Glomerular visceral epithelial cell (primary cell): Measurements from ENCODE around the gene MME.
"Not testable (repeated sequence)": the region's sequence is repeated elsewhere in the genome, so short reads cannot be mapped to it uniquely, and the experiment has no call there.

ENCODE experiments used
- DNase-seq: peaks from one replicate; pipeline ENCODE4 v3.0.0-alpha.2; 2016; ENCODE audit errors: extremely low spot score

MME gene

DNA sequence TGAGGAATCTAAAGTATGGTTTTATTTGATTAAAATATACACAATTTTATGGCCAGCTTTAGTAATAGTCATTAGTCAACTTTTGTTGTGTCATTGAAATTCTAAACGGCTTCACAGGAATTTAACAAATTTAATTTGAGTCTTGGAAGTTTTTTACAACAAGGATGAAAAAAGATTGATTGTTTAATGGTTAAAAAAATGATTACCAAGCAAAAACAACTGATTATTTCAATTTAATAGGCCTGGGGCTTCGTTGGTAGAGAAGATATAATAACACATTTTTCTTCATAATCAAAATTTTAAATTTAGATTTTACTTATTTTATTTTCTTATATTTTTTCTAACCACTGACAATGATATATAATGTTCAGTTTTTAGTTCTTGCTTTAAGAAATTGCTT, 4.4 kb downstream of the MME start:
- no peak for DNase-seq

GRCh38 chr3:155086051-155086450, 5.9 kb downstream of the MME start:
- DNase-seq: no peak

DNA sequence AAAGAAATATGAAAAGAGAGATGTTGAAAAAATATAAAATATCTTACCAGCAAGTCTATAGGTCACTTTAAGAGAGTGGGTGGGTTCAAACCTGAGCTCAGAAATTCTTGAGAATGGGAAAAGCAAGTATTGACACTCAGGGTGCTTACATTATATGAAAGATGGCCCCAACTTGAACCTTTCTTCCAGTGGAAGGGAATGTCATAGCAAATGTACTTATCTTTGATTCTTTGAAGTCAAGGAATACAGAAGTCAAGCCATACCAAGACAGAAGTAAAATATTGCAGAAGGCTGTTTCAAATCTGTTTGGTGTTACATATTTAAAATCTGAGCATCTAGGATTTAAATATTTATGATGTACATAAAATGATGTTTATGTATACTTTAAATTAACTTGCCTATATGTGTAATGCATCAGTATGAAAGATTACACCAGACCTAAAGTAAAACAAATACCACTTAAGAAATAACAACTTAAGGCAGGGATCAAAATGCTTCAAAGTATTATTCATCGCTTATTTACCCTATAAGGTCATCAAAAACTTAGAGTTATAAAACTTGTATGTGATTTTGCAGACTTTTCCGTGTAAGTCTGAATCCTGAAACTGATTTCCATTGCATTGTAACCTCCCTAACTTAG, 8.7 kb downstream of the MME start:
- DNase-seq: no peak

DNA sequence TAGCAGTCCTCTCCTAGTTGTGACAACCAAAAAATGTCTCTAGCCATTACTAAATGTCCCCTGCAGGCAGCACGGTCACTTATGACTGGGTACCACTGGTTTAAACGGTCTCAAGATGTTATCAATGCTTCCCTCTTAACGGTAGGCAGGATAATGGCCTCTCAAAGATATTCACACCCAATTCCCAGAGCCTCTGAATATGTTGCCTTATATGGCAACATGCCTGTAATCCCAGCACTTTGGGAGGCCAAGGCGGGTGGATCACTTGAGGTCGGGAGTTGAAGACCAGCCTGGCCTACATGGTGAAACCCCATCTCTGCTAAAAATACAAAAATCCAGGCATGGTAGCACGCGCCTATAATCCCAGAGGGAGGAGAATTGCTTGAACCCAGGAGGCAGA, 9.4 kb downstream of the MME start:
- DNase-seq: no peak

- DNase-seq: no peak
These were observed 13.1 kb downstream of the MME start for GRCh38 chr3:155093261-155093660.

DNA sequence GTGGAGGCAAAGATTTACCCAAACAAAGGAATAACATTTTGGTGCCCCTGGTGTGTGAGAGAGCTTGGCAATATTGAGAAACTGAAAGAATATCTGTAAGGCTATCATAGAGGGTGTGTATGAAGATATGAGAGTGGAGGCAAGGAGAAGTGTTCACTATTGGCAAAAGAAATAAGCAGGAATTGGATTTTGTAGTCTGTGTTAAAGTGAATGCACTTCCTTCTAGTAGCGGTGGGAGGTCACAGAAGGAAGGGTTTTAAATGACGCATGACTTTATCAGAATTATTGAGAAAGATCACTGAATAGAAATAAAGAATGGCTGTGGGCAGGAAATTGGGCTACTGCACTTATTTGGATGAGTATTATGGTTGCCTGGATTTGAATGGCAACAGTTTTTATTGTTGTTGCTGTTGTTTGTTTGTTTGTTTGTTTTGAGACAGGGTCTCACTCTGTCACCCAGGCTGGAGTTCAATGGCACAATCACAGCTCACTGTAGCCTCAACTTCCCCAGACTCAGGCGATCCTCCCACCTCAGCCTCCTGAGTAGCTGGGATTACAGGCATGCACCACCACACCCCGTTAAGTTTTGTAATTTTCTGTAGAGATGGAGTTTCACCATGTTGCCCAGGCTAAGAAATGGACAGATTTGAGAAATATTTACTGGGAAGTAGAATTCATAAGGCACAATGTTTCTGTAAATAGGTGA, 16.3 kb downstream of the MME start:
- DNase-seq: no peak

GRCh38 chr3:155097009-155097349, 16.9 kb downstream of the MME start:
- no peak for DNase-seq

DNA sequence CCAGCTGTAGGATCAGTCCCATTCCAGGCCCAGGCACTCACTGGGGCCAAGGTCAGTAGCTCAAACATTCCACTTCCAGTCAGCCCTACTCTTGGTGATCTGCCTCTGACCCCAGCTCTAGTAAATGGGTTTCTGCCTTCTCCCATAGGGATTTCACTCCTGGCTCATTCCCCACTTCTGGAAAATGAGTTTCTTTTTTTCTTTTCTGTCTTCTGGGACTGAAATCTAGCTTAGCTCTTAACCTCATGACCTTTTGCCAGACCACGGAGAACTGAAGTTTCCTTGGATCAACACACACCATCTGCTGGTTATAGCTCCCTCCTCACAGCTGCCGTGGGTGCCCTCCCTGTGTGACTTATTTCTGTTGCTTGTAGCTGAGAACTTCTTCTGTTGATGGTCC, 21.3 kb downstream of the MME start:
- DNase-seq: peak; percentile 30

DNA sequence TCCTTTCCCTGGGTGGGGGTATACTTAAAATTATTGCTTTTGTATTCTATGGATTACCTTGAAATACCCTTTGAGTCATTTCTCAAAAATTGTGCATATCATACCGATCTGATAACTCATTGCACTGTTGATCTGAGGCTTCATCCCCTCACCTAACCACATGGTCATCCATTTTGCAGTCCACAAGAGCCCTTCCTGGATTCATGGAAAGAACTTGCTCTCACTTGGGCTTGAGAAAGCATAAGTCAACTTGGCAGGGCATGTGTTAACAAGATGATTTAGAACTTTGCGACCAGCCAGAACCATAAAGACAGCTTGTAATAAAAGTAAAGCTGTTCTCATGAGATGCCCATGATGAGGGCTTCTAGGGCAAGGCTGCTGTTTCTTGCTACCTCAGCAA, 22.2 kb downstream of the MME start:
- DNase-seq: peak; percentile 26

DNA sequence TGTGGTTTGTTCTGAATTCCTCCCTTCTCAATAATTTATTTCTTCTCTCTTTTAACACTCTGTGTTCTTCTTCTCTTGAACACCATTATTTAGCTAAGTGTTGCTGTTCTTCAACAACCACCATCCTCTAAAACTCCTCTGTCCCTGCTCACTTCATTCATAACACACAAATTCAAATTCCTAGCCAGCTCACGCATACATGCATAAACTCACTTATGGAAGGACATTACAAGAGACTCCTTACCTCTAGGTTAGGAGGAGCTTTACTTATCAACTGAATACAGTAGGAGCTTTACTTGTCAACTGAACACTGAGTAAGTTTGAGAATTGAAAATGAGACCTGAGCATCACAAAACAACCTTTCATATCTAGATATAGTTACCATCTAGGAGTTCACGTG, 23.6 kb downstream of the MME start:
- no peak for DNase-seq

GRCh38 chr3:155106119-155106518, 26.0 kb downstream of the MME start:
- no peak for DNase-seq

- no peak for DNase-seq
These were observed 29.9 kb downstream of the MME start for GRCh38 chr3:155110022-155110421.

- no peak for DNase-seq
These were observed 31.1 kb downstream of the MME start for GRCh38 chr3:155110996-155111901.

DNA sequence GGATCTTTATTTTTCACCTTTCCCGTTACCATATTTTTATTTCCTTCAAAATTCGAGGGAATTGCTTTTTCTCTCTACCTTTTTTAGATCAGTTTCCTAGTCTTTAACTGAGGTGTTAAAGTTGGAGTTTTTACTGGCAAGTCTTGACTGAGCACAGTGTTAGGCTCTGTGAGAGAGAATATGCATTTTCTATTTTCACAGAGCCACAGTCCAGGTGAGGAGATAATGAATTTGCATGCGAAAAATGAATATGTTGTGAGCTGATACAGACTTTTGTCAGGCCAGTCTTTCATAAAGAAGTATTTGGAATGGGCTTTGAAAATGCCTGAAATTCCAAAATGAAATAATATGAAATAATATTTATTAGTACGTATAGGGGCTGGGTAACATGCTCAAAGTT, 31.9 kb downstream of the MME start:
- DNase-seq: no peak

DNA sequence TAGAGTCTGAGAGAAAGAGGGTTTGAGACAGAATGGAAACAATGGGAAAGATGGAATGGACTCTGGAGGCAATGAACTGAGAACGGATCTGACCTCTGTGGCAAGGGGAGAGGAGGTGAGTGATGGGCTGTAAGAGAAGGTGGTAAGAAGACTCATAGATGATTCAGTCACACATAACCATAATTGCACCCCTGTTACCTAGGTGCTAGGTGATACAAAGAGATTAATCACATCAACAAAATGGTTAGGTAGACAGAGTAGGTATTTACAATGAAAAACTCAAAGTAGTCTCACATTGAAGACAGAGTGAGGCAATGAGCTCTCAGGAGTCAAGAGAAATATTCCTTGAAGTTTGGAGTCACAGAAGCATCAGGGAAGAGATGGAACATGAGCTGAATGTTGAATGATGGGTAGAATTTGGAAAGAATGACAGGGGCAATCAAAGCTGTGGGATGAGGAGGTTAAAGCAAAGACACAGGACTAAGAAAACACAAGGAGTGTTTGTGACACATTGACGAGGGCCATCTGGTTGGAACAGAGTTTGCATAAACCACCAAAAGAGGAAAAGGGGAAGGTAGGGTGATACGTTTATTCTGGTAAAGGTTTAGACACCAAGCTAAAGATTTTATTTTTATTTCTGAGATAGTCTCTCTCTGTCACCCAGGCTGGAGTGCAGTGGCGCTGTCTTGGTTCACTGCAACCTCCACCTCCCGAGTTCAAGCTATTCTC, 32.7 kb downstream of the MME start:
- peak; percentile 21 for DNase-seq

DNA sequence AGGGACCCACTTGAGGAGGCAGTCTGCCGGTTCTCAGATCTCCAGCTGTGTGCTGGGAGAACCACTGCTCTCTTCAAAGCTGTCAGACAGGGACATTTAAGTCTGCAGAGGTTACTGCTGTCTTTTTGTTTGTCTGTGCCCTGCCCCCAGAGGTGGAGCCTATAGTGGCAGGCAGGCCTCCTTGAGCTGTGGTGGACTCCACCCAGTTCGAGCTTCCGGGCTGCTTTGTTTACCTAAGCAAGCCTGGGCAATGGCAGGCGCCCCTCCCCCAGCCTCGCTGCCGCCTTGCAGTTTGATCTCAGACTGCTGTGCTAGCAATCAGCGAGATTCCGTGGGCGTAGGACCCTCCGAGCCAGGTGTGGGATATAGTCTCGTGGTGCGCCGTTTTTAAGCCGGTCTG, 44.6 kb downstream of the MME start:
- DNase-seq: not testable (repeated sequence)

- DNase-seq: no peak
These were observed 49.3 kb downstream of the MME start for GRCh38 chr3:155129396-155129795.

DNA sequence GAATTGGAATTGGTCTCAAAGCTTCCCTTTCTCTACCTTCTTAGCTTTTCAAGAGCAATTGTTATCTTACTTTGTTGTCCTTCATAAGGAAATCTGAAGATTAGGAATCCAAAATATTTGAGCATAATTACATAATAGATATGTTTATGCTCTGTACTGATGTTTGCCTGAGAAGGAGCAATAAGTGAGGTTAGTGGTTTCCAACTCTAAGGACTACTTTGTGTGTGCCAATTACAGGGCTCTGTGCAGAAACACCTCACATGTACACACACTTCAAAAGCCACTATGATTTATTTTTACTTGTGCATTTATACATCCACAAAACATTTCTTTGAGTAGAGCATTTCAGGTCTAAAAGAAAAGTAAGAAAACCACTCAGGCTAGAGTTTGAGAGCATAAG, 49.9 kb downstream of the MME start:
- no peak for DNase-seq

GRCh38 chr3:155131104-155131503, 51.0 kb downstream of the MME start:
- DNase-seq: no peak

DNA sequence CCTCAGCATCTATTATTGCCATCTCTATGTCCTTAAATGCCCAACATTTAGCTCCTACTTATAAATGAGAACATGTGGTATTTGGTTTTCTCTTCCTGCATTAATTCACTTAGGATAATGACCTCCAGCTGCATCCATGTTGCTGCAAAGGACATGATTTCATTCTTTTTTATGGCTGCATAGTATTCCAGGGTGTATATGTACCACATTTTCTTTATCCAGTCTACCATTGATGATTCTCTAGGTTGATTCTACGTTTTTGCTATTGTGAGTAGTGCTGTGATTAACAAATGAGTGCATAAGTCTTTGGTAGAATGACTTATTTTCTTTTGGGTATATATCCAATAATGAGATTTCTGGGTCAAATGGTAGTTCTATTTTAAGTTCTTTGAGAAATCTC, 54.2 kb downstream of the MME start:
- DNase-seq: not testable (repeated sequence)

DNA sequence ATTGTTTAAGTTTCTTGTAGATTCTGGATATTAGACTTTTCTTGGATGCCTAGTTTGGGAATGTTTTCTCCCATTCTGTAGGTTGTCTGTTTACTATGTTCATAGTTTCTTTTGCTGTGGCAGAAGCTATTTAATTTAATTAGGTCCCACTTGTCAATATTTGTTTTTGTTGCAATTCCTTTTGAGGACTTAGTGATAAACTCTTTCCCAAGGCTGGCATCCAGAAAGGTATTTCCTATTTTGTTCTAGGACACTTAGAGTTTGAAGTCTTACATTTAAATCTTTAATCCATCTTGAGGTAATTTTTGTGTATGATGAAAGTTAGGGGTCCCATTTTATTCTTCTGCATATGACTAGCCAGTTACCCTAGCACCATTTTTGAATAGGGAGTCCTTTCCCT, 54.9 kb downstream of the MME start:
- DNase-seq: no peak

- DNase-seq: peak; percentile 3
These were observed 58.6 kb downstream of the MME start for GRCh38 chr3:155138677-155139076.
